GM12878 (cell line): ENCODE data around the gene GLP1R.
"Not testable (repeated sequence)": the region's sequence is repeated elsewhere in the genome, so short reads cannot be mapped to it uniquely, and the experiment has no call there.

Source experiments
- CHD2 ChIP-seq: IDR thresholded peaks from 2 replicates; pipeline ENCODE4 v1.6.1; 2011; ENCODE audit warnings: low read depth, low read length, improper control_type of control experiment, borderline replicate concordance
- CTCF ChIP-seq, 3 experiments: IDR thresholded peaks in 2 of 3; conservative IDR thresholded peaks in 1 of 3; 2 replicates each; pipeline ENCODE4 v1.5.1; 2011; ENCODE audit warnings: low read depth in 3 of 3, low read length in 3 of 3, mild to moderate bottlenecking in 3 of 3, control low read depth in 2 of 3, moderate library complexity in 2 of 3, inconsistent platforms in 1 of 3, mixed read lengths in 1 of 3; ENCODE audit not compliant: control insufficient read depth in 2 of 3, insufficient read depth in 1 of 3; ENCODE audit errors: extremely low read depth in 1 of 3
- EZH2 ChIP-seq: IDR thresholded peaks from 2 replicates; pipeline ENCODE4 v1.6.1; 2012; ENCODE audit warnings: low read depth, mild to moderate bottlenecking, control low read depth, inconsistent platforms, low read length, borderline replicate concordance; ENCODE audit not compliant: control insufficient read depth
- POLR2A ChIP-seq: IDR thresholded peaks from 2 replicates; pipeline ENCODE4 v1.6.1; 2011; ENCODE audit warnings: low read depth, mild to moderate bottlenecking, low read length
- SPI1 ChIP-seq: IDR thresholded peaks from 2 replicates; pipeline ENCODE4 v1.6.1; 2011; ENCODE audit warnings: low read depth, mild to moderate bottlenecking, low read length, moderate library complexity, borderline replicate concordance; ENCODE audit not compliant: insufficient read depth
- ZBTB33 ChIP-seq: fragments of 450-650 bp; IDR thresholded peaks from 2 replicates; pipeline ENCODE4 v1.6.1; 2017; ENCODE audit warnings: mild to moderate bottlenecking
- ZBTB4 ChIP-seq: fragments of 450-650 bp; formaldehyde crosslinking; IDR thresholded peaks from 2 replicates; pipeline ENCODE4 v1.4.0; 2022; ENCODE audit warnings: mild to moderate bottlenecking, moderate library complexity

- TF ChIP-seq CTCF (IDR thresholded peaks at IDR 0.05 in 2 of 3, conservative IDR thresholded peaks at IDR 0.05 in 1 of 3; ENCODE audit: control insufficient read depth in 2 of 3, extremely low read depth in 1 of 3, insufficient read depth in 1 of 3, low read depth in 3 of 3, low read length in 3 of 3); CHD2; ZBTB33; EZH2; POLR2A; ZBTB4 (CRISPR knock-in tag); SPI1: not testable (repeated sequence)
Observed at GRCh38 chr6:39136207-39136606, 87.6 kb downstream of the GLP1R start.
